Ovary (tissue), 3 donors: ENCODE data around the gene COX19.

Source experiments
- CTCF ChIP-seq, 3 donors: fragments of 450-650 bp in 2 of 3; fragments of 200-600 bp in 1 of 3; IDR thresholded peaks; one replicate each; pipeline versions ENCODE4 v1.5.1 to v1.8.0; 2016 to 2022; ENCODE audit warnings: antibody characterized with exemption in 3 of 3, mild to moderate bottlenecking in 1 of 3
- POLR2A ChIP-seq: fragments of 450-650 bp; IDR thresholded peaks from one replicate; pipeline ENCODE4 v1.6.1; 2017; ENCODE audit warnings: antibody characterized with exemption, mild to moderate bottlenecking, moderate library complexity
- donor health status: DM: no; HTN: no; CAD: no.

- TF ChIP-seq POLR2A (no peak), CTCF (IDR thresholded peaks at IDR 0.05) (no peak)
Observed at GRCh38 chr7:940599-941408, 34.5 kb downstream of the COX19 start.
